Neural cell (in vitro differentiated cells): ENCODE results near the gene CERS5. TPM values are rescaled to one million over a fixed set of nuclear protein-coding genes. Genes with fewer than 3 reads are reported as not detected.

Source experiments
- H2AFZ ChIP-seq: fragments of 200-600, 300-800 bp; sonication (generic), shearing (Covaris generic); 2 replicates; pipeline ENCODE4 v1.6.0; 2014; ENCODE audit warnings: low read depth, mild to moderate bottlenecking, antibody characterized with exemption, low read length, moderate library complexity
- H3F3A ChIP-seq: fragments of 200-600 bp; shearing (Covaris generic); 2 replicates; pipeline ENCODE4 v1.6.1; 2016; ENCODE audit warnings: mild to moderate bottlenecking, moderate library complexity, mixed read lengths, antibody characterized with exemption, low read length; ENCODE audit not compliant: insufficient read depth, poor library complexity, severe bottlenecking
- H3K27ac ChIP-seq: fragments of 200-600, 300-800 bp; sonication (generic), shearing (Covaris generic); 2 replicates; pipeline ENCODE4 v1.5.1; 2014; ENCODE audit warnings: mild to moderate bottlenecking, low read length, moderate library complexity
- H3K27me3 ChIP-seq: fragments of 300-800, 200-600 bp; sonication (generic), shearing (Covaris generic); 2 replicates; pipeline ENCODE4 v1.6.0; 2014; ENCODE audit warnings: mild to moderate bottlenecking, low read depth, low read length, moderate library complexity; ENCODE audit not compliant: insufficient read depth
- H3K36me3 ChIP-seq: fragments of 300-800, 200-600 bp; sonication (generic), shearing (Covaris generic); 2 replicates; pipeline ENCODE4 v1.5.1; 2014; ENCODE audit warnings: mild to moderate bottlenecking, antibody characterized with exemption, low read length, moderate library complexity; ENCODE audit not compliant: insufficient read depth
- H3K4me2 ChIP-seq: fragments of 300-800, 200-600 bp; sonication (generic), shearing (Covaris generic); 2 replicates; pipeline ENCODE4 v1.6.0; 2014; ENCODE audit warnings: mild to moderate bottlenecking, low read length
- H3K4me3 ChIP-seq: fragments of 300-800, 200-600 bp; sonication (generic), shearing (Covaris generic); 2 replicates; pipeline ENCODE4 v1.5.1; 2014; ENCODE audit warnings: mild to moderate bottlenecking, low read length, moderate library complexity
- H3K79me2 ChIP-seq: fragments of 200-600 bp; shearing (Covaris generic); replicated peaks from 2 replicates; pipeline ENCODE4 v1.6.0; 2014; ENCODE audit warnings: mild to moderate bottlenecking, low read length, moderate library complexity; ENCODE audit not compliant: insufficient read depth
- H3K9ac ChIP-seq: fragments of 300-800, 200-600 bp; sonication (generic), shearing (Covaris generic); 2 replicates; pipeline ENCODE4 v1.6.1; 2016; ENCODE audit warnings: mild to moderate bottlenecking, low read length, mixed read lengths
- H3K9me2 ChIP-seq: fragments of 200-600 bp; shearing (Covaris generic); 2 replicates; pipeline ENCODE4 v1.6.1; 2016; ENCODE audit warnings: mild to moderate bottlenecking, low read length, mixed read lengths; ENCODE audit not compliant: insufficient read depth
- H3K9me3 ChIP-seq: fragments of 200-600, 300-800 bp; sonication (generic), shearing (Covaris generic); 2 replicates; pipeline ENCODE4 v1.6.1; 2016; ENCODE audit warnings: mild to moderate bottlenecking, mixed run types, low read length, moderate library complexity, mixed read lengths
- H4K20me1 ChIP-seq: fragments of 200-600 bp; shearing (Covaris generic); 2 replicates; pipeline ENCODE4 v1.6.1; 2016; ENCODE audit warnings: mild to moderate bottlenecking, mixed run types; ENCODE audit not compliant: insufficient read depth
- EP300 ChIP-seq: fragments of 450-650 bp; conservative IDR thresholded peaks from 2 replicates; pipeline ENCODE4 v1.6.1; 2014; ENCODE audit warnings: antibody characterized with exemption, mild to moderate bottlenecking, moderate library complexity; ENCODE audit not compliant: poor library complexity, severe bottlenecking
- EZH2 ChIP-seq: fragments of 200-600, 300-800 bp; shearing (Covaris generic), sonication (generic); IDR thresholded peaks from 2 replicates; pipeline ENCODE4 v1.6.1; 2014; ENCODE audit warnings: antibody characterized with exemption, low read length, borderline replicate concordance, mild to moderate bottlenecking; ENCODE audit not compliant: insufficient read depth, poor library complexity, severe bottlenecking
- MXI1 ChIP-seq: fragments of 450-650 bp; conservative IDR thresholded peaks from 2 replicates; pipeline ENCODE4 v1.6.1; 2014; ENCODE audit warnings: antibody characterized with exemption, mild to moderate bottlenecking; ENCODE audit not compliant: poor library complexity, severe bottlenecking
- POLR2AphosphoS5 ChIP-seq: IDR thresholded peaks from 2 replicates; pipeline ENCODE4 v1.6.1; 2012
- RAD21 ChIP-seq: fragments of 450-650 bp; conservative IDR thresholded peaks from 2 replicates; pipeline ENCODE4 v1.6.1; 2014; ENCODE audit warnings: antibody characterized with exemption, mild to moderate bottlenecking, moderate library complexity
- SMC3 ChIP-seq: fragments of 450-650 bp; conservative IDR thresholded peaks from 2 replicates; pipeline ENCODE4 v1.6.1; 2014; ENCODE audit warnings: antibody characterized with exemption, mild to moderate bottlenecking, moderate library complexity; ENCODE audit not compliant: poor library complexity
- TAF1 ChIP-seq: IDR thresholded peaks from 2 replicates; pipeline ENCODE4 v1.6.1; 2012; ENCODE audit warnings: low read depth
- polyA plus RNA-seq: library from polyadenylated mRNA; depleted of rRNA; stranded (reverse); fragments of >200 nt; gene quantifications from 2 replicates; pipeline ENCODE4 v1.2.3, GENCODE V29; 2014
- TF ChIP-seq, protein P1 (sequence below): IDR thresholded peaks from 2 replicates; pipeline ENCODE4 v1.6.1; 2012; ENCODE audit warnings: borderline replicate concordance
- TF ChIP-seq, protein P2 (sequence below): fragments of 450-650 bp; IDR thresholded peaks from 2 replicates; pipeline ENCODE4 v1.5.1; 2014; ENCODE audit warnings: antibody characterized with exemption, mild to moderate bottlenecking, moderate library complexity; ENCODE audit not compliant: poor library complexity, severe bottlenecking

Gene CERS5
- polyA plus RNA-seq, 1 donor from 2014 or later = 470 TPM

DNA sequence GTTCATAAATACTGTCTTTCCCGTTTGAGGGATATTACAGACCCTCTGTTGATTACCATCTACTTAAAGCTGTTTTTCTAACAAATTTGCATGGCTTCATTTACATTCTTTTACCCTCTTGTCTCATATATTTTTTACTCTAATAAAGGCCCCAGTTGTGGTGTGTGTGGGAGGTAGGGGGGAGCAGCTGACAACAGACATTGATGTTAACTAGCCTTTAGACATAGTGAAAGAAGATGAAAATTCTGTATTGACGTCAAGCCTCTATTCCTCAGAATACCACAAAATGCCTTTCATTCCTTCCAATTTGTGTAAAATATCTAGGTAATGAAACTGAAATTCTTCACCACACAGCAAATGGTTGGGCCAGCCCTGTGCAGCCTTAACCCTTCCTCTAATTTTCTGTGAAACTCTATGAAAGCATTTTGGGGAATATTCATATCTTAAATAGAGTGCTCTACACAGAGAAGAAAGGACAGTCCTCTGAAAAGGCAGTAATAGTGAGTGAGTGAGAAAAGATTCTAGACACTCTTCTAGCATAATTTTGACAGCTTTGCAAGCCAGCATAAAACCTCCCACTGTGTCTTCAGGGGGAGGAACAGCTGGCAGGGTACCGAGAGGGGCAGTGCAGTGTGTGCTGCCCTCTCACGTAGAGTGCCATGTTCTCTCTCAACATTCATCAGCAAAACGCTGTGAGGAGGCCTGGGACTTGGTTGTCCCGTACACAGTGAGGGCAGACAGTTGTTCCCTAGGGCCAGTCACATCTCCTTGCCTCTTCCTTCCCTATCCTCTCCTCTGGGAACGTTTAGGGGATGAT is 20.1 kb upstream of the CERS5 start:
- no peaks in the 10 kb centered on the region for H3F3A ChIP-seq
- TF ChIP-seq MXI1 (no peak), EP300 (no peak), POLR2AphosphoS5 (no peak), RAD21 (no peak), EZH2 (no peak), TAF1 (no peak)
- TF ChIP-seq, protein P1, sequence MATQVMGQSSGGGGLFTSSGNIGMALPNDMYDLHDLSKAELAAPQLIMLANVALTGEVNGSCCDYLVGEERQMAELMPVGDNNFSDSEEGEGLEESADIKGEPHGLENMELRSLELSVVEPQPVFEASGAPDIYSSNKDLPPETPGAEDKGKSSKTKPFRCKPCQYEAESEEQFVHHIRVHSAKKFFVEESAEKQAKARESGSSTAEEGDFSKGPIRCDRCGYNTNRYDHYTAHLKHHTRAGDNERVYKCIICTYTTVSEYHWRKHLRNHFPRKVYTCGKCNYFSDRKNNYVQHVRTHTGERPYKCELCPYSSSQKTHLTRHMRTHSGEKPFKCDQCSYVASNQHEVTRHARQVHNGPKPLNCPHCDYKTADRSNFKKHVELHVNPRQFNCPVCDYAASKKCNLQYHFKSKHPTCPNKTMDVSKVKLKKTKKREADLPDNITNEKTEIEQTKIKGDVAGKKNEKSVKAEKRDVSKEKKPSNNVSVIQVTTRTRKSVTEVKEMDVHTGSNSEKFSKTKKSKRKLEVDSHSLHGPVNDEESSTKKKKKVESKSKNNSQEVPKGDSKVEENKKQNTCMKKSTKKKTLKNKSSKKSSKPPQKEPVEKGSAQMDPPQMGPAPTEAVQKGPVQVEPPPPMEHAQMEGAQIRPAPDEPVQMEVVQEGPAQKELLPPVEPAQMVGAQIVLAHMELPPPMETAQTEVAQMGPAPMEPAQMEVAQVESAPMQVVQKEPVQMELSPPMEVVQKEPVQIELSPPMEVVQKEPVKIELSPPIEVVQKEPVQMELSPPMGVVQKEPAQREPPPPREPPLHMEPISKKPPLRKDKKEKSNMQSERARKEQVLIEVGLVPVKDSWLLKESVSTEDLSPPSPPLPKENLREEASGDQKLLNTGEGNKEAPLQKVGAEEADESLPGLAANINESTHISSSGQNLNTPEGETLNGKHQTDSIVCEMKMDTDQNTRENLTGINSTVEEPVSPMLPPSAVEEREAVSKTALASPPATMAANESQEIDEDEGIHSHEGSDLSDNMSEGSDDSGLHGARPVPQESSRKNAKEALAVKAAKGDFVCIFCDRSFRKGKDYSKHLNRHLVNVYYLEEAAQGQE = no peak
- TF ChIP-seq, protein P2, sequence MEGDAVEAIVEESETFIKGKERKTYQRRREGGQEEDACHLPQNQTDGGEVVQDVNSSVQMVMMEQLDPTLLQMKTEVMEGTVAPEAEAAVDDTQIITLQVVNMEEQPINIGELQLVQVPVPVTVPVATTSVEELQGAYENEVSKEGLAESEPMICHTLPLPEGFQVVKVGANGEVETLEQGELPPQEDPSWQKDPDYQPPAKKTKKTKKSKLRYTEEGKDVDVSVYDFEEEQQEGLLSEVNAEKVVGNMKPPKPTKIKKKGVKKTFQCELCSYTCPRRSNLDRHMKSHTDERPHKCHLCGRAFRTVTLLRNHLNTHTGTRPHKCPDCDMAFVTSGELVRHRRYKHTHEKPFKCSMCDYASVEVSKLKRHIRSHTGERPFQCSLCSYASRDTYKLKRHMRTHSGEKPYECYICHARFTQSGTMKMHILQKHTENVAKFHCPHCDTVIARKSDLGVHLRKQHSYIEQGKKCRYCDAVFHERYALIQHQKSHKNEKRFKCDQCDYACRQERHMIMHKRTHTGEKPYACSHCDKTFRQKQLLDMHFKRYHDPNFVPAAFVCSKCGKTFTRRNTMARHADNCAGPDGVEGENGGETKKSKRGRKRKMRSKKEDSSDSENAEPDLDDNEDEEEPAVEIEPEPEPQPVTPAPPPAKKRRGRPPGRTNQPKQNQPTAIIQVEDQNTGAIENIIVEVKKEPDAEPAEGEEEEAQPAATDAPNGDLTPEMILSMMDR = no peak
- H3K4me3 ChIP-seq = no peak overlapping the region
- H3K36me3 ChIP-seq = no peaks in the 10 kb centered on the region
- H3K27me3 ChIP-seq = no peaks in the 10 kb centered on the region
- no peaks in the 10 kb centered on the region for H4K20me1 ChIP-seq
- H3K9ac ChIP-seq = no peak overlapping the region
- no peaks in the 10 kb centered on the region for H3K9me2 ChIP-seq
- no peak overlapping the region for H3K27ac ChIP-seq
- H2AFZ ChIP-seq = no peak overlapping the region
- H3K79me2 ChIP-seq = no peaks in the 10 kb centered on the region
- no peak overlapping the region for H3K4me2 ChIP-seq
- H3K9me3 ChIP-seq = no peaks in the 10 kb centered on the region

DNA sequence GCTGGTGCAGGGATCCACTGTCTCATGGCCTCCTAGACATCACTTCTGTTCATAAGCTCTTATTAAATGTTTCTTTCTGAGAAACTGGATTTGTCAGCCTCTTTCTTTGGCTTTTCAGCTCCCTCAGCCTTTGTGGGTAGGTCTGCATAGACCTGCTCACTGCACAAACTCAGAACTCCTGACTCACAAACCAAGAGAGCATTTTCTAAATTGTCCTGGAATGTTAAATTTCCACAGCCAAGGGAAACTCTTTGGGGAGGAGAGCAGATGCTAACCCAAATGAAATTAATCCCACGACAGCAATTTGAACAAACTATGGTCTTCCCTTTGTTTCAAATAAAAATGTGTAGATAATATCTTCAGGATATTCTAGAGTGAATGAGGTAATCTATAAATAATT is 19.5 kb upstream of the CERS5 start:
- H4K20me1 ChIP-seq = no peaks in the 10 kb centered on the region
- H3K9ac ChIP-seq = no peak overlapping the region

More for the DNA sequence above, 19.5 kb upstream of the CERS5 start:
- no peaks in the 10 kb centered on the region for H3K36me3 ChIP-seq
- TF ChIP-seq TAF1 (no peak), MXI1 (no peak), EZH2 (no peak), SMC3 (no peak), POLR2AphosphoS5 (no peak), RAD21 (no peak), EP300 (no peak)
- TF ChIP-seq, protein P2 = no peak
- TF ChIP-seq, protein P1 = no peak
- H3K4me3 ChIP-seq = no peak overlapping the region
- no peaks in the 10 kb centered on the region for H3K27me3 ChIP-seq
- no peaks in the 10 kb centered on the region for H3K79me2 ChIP-seq
- H3K9me3 ChIP-seq = no peaks in the 10 kb centered on the region
- H3F3A ChIP-seq = no peaks in the 10 kb centered on the region
- H3K9me2 ChIP-seq = no peaks in the 10 kb centered on the region
- no peak overlapping the region for H2AFZ ChIP-seq
- no peak overlapping the region for H3K4me2 ChIP-seq
- H3K27ac ChIP-seq = no peak overlapping the region
